ENCODE results near the gene GM2A.
"Not testable (repeated sequence)": the region's sequence is repeated elsewhere in the genome, so short reads cannot be mapped to it uniquely, and the experiment has no call there.

The GM2A gene

DNA sequence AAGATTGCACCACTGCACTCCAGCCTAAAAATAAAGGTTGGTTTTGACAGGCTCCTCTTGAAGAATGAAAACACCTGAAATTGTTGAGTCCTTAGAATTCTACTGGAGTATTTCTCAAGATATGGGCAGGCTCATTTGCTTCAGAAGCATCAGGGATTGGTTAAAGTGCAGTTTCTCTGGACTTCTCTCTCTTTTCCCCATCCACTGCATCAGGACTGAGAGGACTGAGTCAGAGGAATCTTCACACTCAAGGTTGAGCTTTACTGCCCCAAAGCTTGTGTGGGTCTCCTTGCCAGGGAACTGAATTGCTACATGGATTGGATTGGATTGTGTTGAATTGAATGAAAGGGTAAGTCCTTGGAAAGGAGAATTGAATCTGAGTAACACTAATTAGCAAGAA is 21.6 kb upstream of the GM2A start:
- H3K27ac ChIP-seq (ENCODE audit: low read length): no peak overlapping the region
- no peaks in the 10 kb centered on the region for H3K36me3 ChIP-seq (ENCODE audit: control insufficient read depth, low read depth, low read length)
- H3K4me1 ChIP-seq (ENCODE audit: control insufficient read depth, low read depth, low read length): no peaks in the 10 kb centered on the region
- no peak overlapping the region for H3K9ac ChIP-seq (ENCODE audit: low read length)
- no peaks in the 10 kb centered on the region for H3K27me3 ChIP-seq (ENCODE audit: control insufficient read depth, insufficient read depth, low read length)
- H3K4me3 ChIP-seq (ENCODE audit: low read length): no peak overlapping the region
- H3K9me3 ChIP-seq (ENCODE audit: control insufficient read depth, low read depth, low read length): no peaks in the 10 kb centered on the region

DNA sequence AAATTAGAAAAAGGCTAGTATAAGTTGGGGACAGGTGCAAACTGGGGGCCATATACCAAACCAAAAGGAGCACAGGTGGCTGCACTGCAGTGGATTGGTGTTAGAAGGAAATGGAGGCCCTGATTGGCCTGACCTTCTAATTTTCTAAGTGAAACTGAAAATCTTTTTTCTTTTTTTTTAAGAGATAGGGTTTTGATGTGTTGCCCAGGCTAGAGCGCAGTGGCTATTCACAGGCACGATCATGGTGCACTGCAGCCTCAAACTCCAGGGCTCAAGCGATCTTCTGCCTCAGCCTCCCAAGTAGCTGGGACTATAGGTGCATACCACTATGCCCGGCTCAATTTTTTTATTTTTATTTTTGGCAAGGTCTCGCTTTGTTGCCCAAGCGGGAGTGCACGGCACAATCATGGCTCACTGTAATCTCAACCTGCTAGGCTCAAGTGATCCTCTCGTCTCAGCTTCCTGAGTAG is 19.3 kb upstream of the GM2A start:
- H3K36me3 ChIP-seq (ENCODE audit: control insufficient read depth, low read depth, low read length): no peaks in the 10 kb centered on the region
- no peak overlapping the region for H3K4me3 ChIP-seq (ENCODE audit: low read length)
- no peak overlapping the region for H3K9ac ChIP-seq (ENCODE audit: low read length)
- H3K27ac ChIP-seq (ENCODE audit: low read length): no peak overlapping the region
- peaks cover 6% of the 10 kb centered on the region for H3K4me1 ChIP-seq (ENCODE audit: control insufficient read depth, low read depth, low read length)
- H3K27me3 ChIP-seq (ENCODE audit: control insufficient read depth, insufficient read depth, low read length): no peaks in the 10 kb centered on the region
- no peaks in the 10 kb centered on the region for H3K9me3 ChIP-seq (ENCODE audit: control insufficient read depth, low read depth, low read length)

DNA sequence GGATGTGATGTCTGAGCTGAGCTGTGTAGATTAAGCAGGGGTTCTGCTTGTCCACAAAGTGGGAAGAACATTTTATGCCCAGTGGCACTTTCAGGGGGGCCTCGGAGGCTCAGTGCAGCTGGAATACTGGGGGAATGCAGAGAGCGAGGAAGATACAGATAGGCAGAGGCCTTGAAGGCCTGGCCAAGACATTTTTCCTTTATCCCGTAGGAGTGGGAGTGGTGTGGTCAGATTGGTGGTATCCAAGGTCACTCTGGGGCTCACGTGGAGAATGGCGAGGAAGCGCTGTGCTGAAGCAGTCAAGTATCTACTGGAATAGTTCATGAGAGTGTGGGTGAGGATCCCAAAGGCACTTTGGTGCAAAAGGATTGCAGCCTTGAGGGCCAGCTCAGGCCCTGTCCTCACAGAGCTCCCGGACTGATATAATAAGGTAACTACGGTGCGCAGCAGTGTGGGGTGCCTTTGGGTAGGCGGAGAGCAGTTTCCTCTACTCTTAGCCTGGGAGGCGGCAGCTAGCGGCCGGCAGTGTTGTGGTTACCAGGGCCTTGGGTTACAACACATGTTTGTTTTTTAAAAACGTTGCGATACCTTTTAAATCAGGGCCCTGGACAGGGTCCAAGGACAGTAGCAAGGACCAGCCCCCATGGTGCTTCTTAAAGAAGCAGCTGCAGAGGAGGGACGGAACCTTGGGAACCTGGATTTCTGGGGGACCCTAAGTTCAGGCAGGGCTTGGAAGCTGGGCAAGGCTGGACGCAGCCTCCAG is 18.3 kb upstream of the GM2A start:
- no peaks in the 10 kb centered on the region for H3K9me3 ChIP-seq (ENCODE audit: control insufficient read depth, low read depth, low read length)
- no peak overlapping the region for H3K27ac ChIP-seq (ENCODE audit: low read length)
- H3K4me3 ChIP-seq (ENCODE audit: low read length): no peak overlapping the region
- H3K4me1 ChIP-seq (ENCODE audit: control insufficient read depth, low read depth, low read length): peaks cover 10% of the 10 kb centered on the region
- no peak overlapping the region for H3K9ac ChIP-seq (ENCODE audit: low read length)
- H3K27me3 ChIP-seq (ENCODE audit: control insufficient read depth, insufficient read depth, low read length): no peaks in the 10 kb centered on the region
- no peaks in the 10 kb centered on the region for H3K36me3 ChIP-seq (ENCODE audit: control insufficient read depth, low read depth, low read length)

DNA sequence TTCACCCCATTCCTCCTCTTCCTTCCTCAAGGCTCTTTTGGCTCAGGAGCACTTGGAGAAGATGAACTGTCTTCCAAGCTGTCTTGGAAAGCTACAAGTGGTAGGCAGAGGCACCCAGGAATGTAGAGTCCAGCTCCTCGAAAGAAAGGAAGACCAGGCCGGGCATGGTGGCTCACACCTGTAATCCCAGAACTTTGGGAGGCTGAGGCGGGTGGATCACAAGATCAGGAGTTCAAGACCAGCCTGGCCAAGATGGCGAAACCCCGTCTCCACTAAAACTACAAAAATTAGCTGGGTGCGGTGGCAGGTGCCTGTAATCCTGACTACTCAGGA is 17.8 kb upstream of the GM2A start:
- H3K9me3 ChIP-seq (ENCODE audit: control insufficient read depth, low read depth, low read length); H3K36me3 ChIP-seq (ENCODE audit: control insufficient read depth, low read depth, low read length); H3K27me3 ChIP-seq (ENCODE audit: control insufficient read depth, insufficient read depth, low read length); H3K4me3 ChIP-seq (ENCODE audit: low read length); H3K27ac ChIP-seq (ENCODE audit: low read length); H3K9ac ChIP-seq (ENCODE audit: low read length); H3K4me1 ChIP-seq (ENCODE audit: control insufficient read depth, low read depth, low read length): not testable (repeated sequence)

DNA sequence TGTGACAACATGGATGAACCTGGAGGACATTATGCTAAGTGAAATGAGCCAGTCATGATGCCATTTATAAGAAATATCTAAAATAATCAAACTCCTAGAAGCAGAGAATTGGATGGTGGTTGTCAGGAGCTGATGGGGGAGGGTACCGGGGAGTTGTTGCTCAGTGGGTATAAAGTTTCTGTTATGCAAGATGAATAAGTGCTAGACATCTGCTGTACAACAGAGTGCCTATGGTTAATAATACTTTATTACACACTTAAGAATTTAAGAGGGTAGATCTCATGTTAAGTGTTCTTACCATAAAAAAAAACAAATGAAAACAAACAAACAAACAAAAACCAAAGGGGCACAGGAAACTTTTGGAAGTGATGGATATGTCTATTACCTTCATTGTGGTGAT is 16.1 kb upstream of the GM2A start:
- H3K4me3 ChIP-seq (ENCODE audit: low read length): no peak overlapping the region
- H3K27me3 ChIP-seq (ENCODE audit: control insufficient read depth, insufficient read depth, low read length): no peaks in the 10 kb centered on the region
- H3K9ac ChIP-seq (ENCODE audit: low read length): no peak overlapping the region
- peaks cover 18% of the 10 kb centered on the region for H3K4me1 ChIP-seq (ENCODE audit: control insufficient read depth, low read depth, low read length)
- H3K36me3 ChIP-seq (ENCODE audit: control insufficient read depth, low read depth, low read length): no peaks in the 10 kb centered on the region
- H3K9me3 ChIP-seq (ENCODE audit: control insufficient read depth, low read depth, low read length): no peaks in the 10 kb centered on the region
- H3K27ac ChIP-seq (ENCODE audit: low read length): no peak overlapping the region

DNA sequence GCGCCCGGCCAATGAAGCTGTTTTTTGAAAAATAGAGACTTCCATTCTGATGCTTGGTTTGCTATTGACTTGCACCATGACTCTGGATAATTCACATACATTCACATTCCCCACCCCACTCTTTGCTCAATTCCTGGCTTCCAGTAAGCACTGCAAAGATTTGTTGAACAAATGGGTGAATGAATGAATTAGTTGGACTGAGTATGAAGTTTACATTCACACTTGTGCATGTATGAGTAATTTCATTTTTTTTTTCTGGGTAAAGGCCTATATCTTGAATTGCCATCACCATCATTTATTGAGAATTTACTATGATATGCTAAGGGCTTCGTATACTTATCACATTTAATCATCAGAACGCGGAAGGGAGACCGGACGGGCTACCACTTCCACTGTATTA is 15.3 kb upstream of the GM2A start:
- Histone ChIP-seq H3K4me3 (ENCODE audit: low read length) (no peak overlapping the region), H3K9me3 (ENCODE audit: control insufficient read depth, low read depth, low read length) (no peaks in the 10 kb centered on the region), H3K9ac (ENCODE audit: low read length) (no peak overlapping the region), H3K4me1 (ENCODE audit: control insufficient read depth, low read depth, low read length) (peaks cover 18% of the 10 kb centered on the region), H3K36me3 (ENCODE audit: control insufficient read depth, low read depth, low read length) (no peaks in the 10 kb centered on the region), H3K27ac (ENCODE audit: low read length) (no peak overlapping the region), H3K27me3 (ENCODE audit: control insufficient read depth, insufficient read depth, low read length) (no peaks in the 10 kb centered on the region)

DNA sequence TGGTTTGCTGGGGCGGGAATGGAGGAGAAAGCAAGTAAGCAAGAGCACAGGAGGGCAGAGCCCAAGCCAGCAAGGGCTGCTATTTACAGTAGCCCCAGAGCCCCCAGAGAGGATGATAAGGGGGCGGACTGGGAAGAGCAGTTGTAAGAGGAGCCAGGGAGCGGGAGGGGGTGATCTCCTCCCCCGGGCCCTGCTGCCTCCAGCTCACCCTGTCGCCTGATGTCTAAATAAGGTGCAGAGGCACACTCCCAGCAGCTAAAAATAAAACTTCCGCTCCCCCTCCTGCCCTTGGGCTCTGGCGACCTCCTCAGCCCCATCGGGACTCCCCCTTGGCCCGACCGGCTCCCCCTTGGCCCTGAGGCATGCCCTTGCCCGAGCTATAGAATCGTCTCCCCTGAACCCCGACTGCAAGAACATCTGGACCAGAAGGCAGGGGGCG is 14.7 kb upstream of the GM2A start:
- Histone ChIP-seq H3K4me1 (ENCODE audit: control insufficient read depth, low read depth, low read length) (peaks cover 18% of the 10 kb centered on the region), H3K27ac (ENCODE audit: low read length) (no peak overlapping the region), H3K27me3 (ENCODE audit: control insufficient read depth, insufficient read depth, low read length) (no peaks in the 10 kb centered on the region), H3K9ac (ENCODE audit: low read length) (no peak overlapping the region), H3K36me3 (ENCODE audit: control insufficient read depth, low read depth, low read length) (no peaks in the 10 kb centered on the region), H3K4me3 (ENCODE audit: low read length) (no peak overlapping the region), H3K9me3 (ENCODE audit: control insufficient read depth, low read depth, low read length) (no peaks in the 10 kb centered on the region)

DNA sequence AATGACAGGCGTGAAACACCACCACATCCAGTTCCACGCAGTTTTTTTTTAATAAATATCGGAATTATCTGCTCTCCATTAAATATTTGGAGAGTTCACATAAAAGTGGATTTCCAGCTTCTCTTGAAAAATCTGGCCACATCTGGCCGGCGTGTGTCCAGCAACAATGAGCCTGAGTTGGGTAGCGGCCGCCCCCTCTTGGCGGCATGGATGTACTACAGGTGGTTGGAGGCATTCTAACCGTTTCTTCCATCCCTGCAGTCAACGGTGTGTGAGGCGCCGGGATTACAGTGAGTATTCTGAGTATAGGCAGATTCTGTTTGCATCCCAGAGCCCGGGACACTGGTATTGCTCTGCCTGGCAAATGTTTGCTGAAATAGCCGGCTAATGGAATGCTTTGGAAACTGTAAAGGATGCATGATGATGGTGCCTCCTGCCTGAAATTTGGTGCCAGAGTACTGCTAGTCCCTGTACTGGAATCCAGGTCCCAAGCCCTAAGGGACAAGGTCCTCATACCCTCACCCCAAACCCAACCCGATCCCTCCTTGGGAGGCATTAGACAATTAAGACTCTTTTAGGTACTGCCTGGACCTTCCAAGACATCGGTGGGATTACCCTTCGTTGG is 13.6 kb upstream of the GM2A start:
- Histone ChIP-seq H3K4me3 (ENCODE audit: low read length) (no peak overlapping the region), H3K27me3 (ENCODE audit: control insufficient read depth, insufficient read depth, low read length) (no peaks in the 10 kb centered on the region), H3K27ac (ENCODE audit: low read length) (no peak overlapping the region), H3K4me1 (ENCODE audit: control insufficient read depth, low read depth, low read length) (peaks cover 18% of the 10 kb centered on the region), H3K9ac (ENCODE audit: low read length) (no peak overlapping the region), H3K9me3 (ENCODE audit: control insufficient read depth, low read depth, low read length) (no peaks in the 10 kb centered on the region), H3K36me3 (ENCODE audit: control insufficient read depth, low read depth, low read length) (no peaks in the 10 kb centered on the region)

DNA sequence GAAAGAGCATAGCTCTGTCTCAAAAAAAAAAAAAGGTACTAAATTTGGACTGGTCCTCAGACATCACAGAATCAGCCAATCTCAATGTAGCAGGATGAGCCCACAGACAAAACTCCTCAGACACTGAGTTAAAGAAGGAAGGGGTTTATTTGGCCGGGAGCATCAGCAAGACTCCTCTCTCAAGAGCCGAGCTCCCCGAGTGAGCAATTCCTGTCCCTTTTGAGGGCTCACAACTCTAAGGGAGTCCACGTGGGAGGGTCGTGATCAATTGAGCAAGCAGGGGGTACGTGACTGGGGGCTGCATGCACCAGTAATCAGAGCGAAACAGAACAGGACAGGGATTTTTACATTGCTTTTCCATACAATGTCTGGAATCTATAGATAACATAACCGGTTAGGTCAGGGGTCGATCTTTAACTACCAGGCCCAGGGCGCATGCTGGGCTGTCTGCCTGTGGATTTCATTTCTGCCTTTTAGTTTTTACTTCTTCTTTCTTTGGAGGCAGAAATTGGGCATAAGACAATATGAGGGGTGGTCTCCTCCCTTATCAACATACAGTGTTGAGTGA is 12.6 kb upstream of the GM2A start:
- not testable (repeated sequence) for H3K9ac ChIP-seq (ENCODE audit: low read length); H3K4me3 ChIP-seq (ENCODE audit: low read length); H3K36me3 ChIP-seq (ENCODE audit: control insufficient read depth, low read depth, low read length); H3K27ac ChIP-seq (ENCODE audit: low read length); H3K27me3 ChIP-seq (ENCODE audit: control insufficient read depth, insufficient read depth, low read length); H3K9me3 ChIP-seq (ENCODE audit: control insufficient read depth, low read depth, low read length)
- peaks cover 18% of the 10 kb centered on the region for H3K4me1 ChIP-seq (ENCODE audit: control insufficient read depth, low read depth, low read length)

DNA sequence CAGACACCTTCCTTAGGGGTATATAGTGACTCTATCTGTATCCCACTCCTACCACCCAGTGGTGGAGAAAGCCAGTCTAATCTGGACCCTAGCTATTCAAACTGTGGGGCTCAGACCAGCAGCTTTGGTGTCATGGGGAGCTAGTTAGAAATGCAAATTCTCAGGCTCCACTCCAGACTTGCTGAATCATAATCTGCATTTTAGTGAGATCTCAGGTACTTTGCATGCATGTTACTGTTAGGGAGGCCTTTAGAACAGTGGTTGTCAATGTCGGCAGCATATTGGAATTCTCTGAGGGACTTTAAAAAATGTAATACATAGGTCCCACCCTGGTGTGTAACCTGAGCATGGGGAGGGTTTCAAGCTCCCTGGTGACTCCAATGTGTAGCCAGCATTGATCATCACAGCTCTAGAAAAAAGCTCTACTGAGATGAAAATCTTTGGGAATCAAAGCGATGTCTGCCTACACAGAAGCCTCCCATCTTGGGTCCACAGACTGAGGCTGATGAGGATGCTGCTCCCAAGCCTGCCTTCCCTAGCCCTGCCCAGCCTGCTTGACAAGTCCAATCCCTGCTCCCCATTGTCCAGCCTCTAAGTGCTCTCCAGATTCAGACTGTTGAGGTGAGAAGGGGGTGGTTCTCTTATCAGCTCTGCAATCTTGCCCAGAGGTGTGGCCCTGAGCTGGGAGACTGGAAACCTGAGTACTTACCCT is 11.9 kb upstream of the GM2A start:
- Histone ChIP-seq H3K27me3 (ENCODE audit: control insufficient read depth, insufficient read depth, low read length) (no peaks in the 10 kb centered on the region), H3K36me3 (ENCODE audit: control insufficient read depth, low read depth, low read length) (no peaks in the 10 kb centered on the region), H3K27ac (ENCODE audit: low read length) (no peak overlapping the region), H3K9me3 (ENCODE audit: control insufficient read depth, low read depth, low read length) (no peaks in the 10 kb centered on the region), H3K9ac (ENCODE audit: low read length) (no peak overlapping the region), H3K4me1 (ENCODE audit: control insufficient read depth, low read depth, low read length) (peaks cover 18% of the 10 kb centered on the region), H3K4me3 (ENCODE audit: low read length) (no peak overlapping the region)

DNA sequence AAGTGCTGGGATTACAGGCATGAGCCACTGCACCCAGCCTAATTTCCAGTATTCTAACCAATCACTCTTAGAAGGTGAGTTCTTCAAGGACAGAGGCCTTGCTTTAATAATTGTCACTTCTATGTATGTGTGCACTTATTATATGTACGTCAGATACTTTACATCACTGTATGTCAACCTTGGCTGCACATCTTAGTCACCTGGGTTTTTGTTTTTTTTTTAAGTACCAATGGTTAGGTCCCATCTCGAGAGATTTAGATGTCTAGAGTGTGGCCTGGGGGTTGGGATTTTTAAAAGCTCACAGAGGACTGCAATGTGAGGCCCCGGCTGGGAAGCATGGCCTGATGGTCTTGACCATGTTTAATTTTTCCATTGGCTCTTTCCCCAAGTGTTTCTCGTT is 9.9 kb upstream of the GM2A start:
- Histone ChIP-seq H3K4me3 (ENCODE audit: low read length) (no peak overlapping the region), H3K27ac (ENCODE audit: low read length) (no peak overlapping the region), H3K36me3 (ENCODE audit: control insufficient read depth, low read depth, low read length) (no peaks in the 10 kb centered on the region), H3K9ac (ENCODE audit: low read length) (no peak overlapping the region), H3K4me1 (ENCODE audit: control insufficient read depth, low read depth, low read length) (peaks cover 14% of the 10 kb centered on the region), H3K27me3 (ENCODE audit: control insufficient read depth, insufficient read depth, low read length) (no peaks in the 10 kb centered on the region), H3K9me3 (ENCODE audit: control insufficient read depth, low read depth, low read length) (no peaks in the 10 kb centered on the region)

All from iPS-18a (cell line).